Upper lobe of right lung (tissue), 1 donor: ENCODE results near the gene DCP1B. TPM values are rescaled to one million over a fixed set of nuclear protein-coding genes. Genes with fewer than 3 reads are reported as not detected.
"Not testable (repeated sequence)": the region's sequence is repeated elsewhere in the genome, so short reads cannot be mapped to it uniquely, and the experiment has no call there.

Experiments used
- ATAC-seq: fragments of 200-7000 bp; cut with Tn5 transposase; one replicate; pipeline ENCODE4 v1.9.1; 2020; ENCODE audit warnings: mild to moderate bottlenecking, moderate library complexity
- DNase-seq: peaks from one replicate; pipeline ENCODE4 v3.0.0-alpha.2; 2020
- H3K27ac ChIP-seq: fragments of 200-600 bp; one replicate; pipeline ENCODE4 v1.8.0; 2022
- H3K27me3 ChIP-seq: fragments of 200-600 bp; one replicate; pipeline ENCODE4 v1.8.0; 2022; ENCODE audit warnings: mild to moderate bottlenecking
- H3K36me3 ChIP-seq: fragments of 200-600 bp; one replicate; pipeline ENCODE4 v1.8.0; 2022
- H3K4me1 ChIP-seq: fragments of 200-600 bp; one replicate; pipeline ENCODE4 v1.8.0; 2022
- H3K4me3 ChIP-seq: fragments of 200-600 bp; one replicate; pipeline ENCODE4 v1.8.0; 2022; ENCODE audit warnings: mild to moderate bottlenecking
- H3K9me3 ChIP-seq: fragments of 200-600 bp; one replicate; pipeline ENCODE4 v1.8.0; 2022
- intact Hi-C: fragments of 100-400 bp; cut with DNase I; formaldehyde crosslinking; loops from one replicate; pipeline ENCODE4 v1.11.0; 2022
- total RNA-seq: library from RNA; stranded (reverse); fragmentation: NEBNext Ultra II Directional; extraction: Animal tissue kit (Norgen Biotek cat#: 25700); gene quantifications from one replicate; pipeline ENCODE4 v1.2.1, GENCODE V29; 2021
- TF ChIP-seq, protein P1 (sequence below): fragments of 200-600 bp; IDR thresholded peaks from one replicate; pipeline ENCODE4 v1.8.0; 2022; ENCODE audit warnings: antibody characterized with exemption
- donor health status: DM: no; HTN: yes; CAD: no; lungs with severe emphysema.

Gene DCP1B
- total RNA-seq, 1 donor from 2014 or later = 12.8 TPM

DNA sequence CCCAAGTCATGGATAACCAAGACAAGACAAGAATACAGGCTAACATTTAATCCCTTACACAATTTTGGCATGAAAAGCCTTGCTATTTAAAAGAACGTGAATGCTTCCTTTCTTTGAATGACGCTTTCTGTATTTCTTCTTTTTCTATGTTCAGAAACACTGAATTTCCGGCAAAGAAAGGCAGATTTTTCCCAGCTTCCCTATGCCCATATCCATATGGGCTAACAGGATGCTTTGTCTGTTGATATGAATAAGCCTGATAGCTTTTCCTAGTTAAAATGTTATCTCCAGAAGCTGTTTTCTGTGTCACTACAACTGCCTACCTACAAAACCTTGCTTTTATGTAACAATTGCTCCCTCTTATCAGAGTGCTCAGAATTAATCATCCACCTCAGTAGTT is 47.5 kb downstream of the DCP1B start:
- intact Hi-C loops = no loop called here
- Histone ChIP-seq H3K4me1 (no peaks in the 10 kb centered on the region), H3K4me3 (no peak overlapping the region), H3K27me3 (no peaks in the 10 kb centered on the region), H3K36me3 (peaks cover 47% of the 10 kb centered on the region), H3K9me3 (no peaks in the 10 kb centered on the region), H3K27ac (no peak overlapping the region)
- no peak for ATAC-seq
- TF ChIP-seq, protein P1, sequence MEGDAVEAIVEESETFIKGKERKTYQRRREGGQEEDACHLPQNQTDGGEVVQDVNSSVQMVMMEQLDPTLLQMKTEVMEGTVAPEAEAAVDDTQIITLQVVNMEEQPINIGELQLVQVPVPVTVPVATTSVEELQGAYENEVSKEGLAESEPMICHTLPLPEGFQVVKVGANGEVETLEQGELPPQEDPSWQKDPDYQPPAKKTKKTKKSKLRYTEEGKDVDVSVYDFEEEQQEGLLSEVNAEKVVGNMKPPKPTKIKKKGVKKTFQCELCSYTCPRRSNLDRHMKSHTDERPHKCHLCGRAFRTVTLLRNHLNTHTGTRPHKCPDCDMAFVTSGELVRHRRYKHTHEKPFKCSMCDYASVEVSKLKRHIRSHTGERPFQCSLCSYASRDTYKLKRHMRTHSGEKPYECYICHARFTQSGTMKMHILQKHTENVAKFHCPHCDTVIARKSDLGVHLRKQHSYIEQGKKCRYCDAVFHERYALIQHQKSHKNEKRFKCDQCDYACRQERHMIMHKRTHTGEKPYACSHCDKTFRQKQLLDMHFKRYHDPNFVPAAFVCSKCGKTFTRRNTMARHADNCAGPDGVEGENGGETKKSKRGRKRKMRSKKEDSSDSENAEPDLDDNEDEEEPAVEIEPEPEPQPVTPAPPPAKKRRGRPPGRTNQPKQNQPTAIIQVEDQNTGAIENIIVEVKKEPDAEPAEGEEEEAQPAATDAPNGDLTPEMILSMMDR = no peak
- no peak for DNase-seq

GRCh38 chr12:1949771-1950470 is 54.3 kb downstream of the DCP1B start:
- H3K36me3 ChIP-seq = peaks cover 85% of the 10 kb centered on the region

GRCh38 chr12:1948883-1949282 is 55.4 kb downstream of the DCP1B start:
- TF ChIP-seq, protein P1 = no peak
- Histone ChIP-seq H3K4me3 (no peak overlapping the region), H3K4me1 (no peaks in the 10 kb centered on the region), H3K36me3 (peaks cover 74% of the 10 kb centered on the region), H3K27ac (no peak overlapping the region), H3K9me3 (no peaks in the 10 kb centered on the region), H3K27me3 (no peaks in the 10 kb centered on the region)
- no peak for DNase-seq
- intact Hi-C loops = no loop called here
- peak; percentile 28 for ATAC-seq

More at GRCh38 chr12:1949771-1950470, 54.3 kb downstream of the DCP1B start:
- intact Hi-C loops = no loop called here
- Histone ChIP-seq H3K27me3 (no peaks in the 10 kb centered on the region), H3K27ac (no peak overlapping the region), H3K4me3 (no peak overlapping the region), H3K4me1 (no peaks in the 10 kb centered on the region), H3K9me3 (no peaks in the 10 kb centered on the region)
- ATAC-seq (peak; percentile 54), DNase-seq (no peak)
- TF ChIP-seq, protein P1 = no peak

DNA sequence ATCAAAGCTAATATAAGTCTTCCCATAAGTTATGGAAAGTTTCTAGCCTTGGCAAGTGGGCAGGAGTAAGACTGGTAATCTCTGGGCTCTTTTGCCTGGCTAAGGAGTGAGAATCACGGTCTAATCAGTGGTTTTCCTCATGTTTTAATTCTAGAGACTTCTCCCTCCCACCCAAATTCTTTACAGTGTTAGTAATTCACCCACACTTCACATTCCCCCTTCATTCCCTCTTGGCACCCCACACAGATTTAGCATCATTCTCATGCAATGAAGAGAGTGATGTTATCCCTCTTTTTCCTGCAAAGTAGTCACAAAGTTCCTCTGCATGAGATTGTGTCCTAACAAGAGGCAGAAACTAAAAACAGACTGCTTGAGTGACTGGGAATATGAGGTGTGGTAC is 57.2 kb downstream of the DCP1B start:
- Histone ChIP-seq H3K27ac (no peak overlapping the region), H3K9me3 (no peaks in the 10 kb centered on the region), H3K4me3 (no peak overlapping the region), H3K4me1 (no peaks in the 10 kb centered on the region), H3K27me3 (no peaks in the 10 kb centered on the region), H3K36me3 (peaks cover 58% of the 10 kb centered on the region)
- no peak for DNase-seq
- TF ChIP-seq, protein P1 = no peak
- intact Hi-C loops = no loop called here
- no peak for ATAC-seq

DNA sequence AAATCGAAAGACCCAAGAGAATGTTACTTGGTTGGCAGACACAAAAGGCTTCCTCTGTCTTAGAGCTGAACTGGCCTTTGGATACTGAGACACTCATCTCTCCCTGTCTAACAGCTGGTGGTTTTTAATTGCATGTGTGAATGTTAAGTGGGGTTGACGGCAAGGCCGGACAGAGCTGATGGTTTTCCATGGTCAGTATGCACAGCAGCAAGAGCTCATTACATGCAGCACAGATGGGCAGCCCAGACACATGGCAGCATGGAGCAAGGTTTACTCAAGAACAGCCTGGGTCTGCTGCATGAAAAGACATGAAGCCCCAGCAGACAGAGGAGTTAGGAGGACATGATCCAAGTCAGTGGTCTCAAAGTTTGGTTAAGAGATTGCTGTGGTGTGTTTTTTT is 58.0 kb downstream of the DCP1B start:
- Histone ChIP-seq H3K36me3 (peaks cover 55% of the 10 kb centered on the region), H3K27me3 (no peaks in the 10 kb centered on the region), H3K4me1 (no peaks in the 10 kb centered on the region), H3K27ac (no peak overlapping the region), H3K4me3 (no peak overlapping the region), H3K9me3 (no peaks in the 10 kb centered on the region)
- DNase-seq (no peak), ATAC-seq (no peak)
- TF ChIP-seq, protein P1 = no peak
- intact Hi-C loops = no loop called here

DNA sequence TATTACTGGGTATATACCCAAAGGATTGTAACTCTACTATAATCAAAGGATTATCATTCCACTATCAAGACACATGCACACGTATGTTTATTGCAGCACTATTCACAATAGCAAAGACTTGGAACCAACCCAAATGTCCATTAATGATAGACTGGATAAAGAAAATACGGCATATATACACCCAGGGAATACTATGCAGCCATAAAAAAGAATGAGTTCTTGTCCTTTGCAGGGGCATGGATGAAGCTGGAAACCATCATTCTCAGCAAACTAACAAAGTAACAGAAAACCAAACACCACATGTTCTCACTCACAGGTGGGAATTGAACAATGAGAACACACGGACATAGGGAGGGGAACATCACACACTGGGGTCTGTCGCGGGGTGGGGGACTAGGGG is 58.8 kb downstream of the DCP1B start:
- H3K27ac ChIP-seq, H3K4me1 ChIP-seq, H3K4me3 ChIP-seq, DNase-seq, intact Hi-C loops, H3K27me3 ChIP-seq, ATAC-seq, H3K9me3 ChIP-seq: not testable (repeated sequence)
- H3K36me3 ChIP-seq = peaks cover 57% of the 10 kb centered on the region
